Hepatocyte (in vitro differentiated cells): ENCODE results near the gene MAD1L1.

Source experiments
- CTCF ChIP-seq: fragments of 200-600 bp; sonication (generic); IDR thresholded peaks from 2 replicates; pipeline ENCODE4 v1.5.1; 2016; ENCODE audit warnings: antibody characterized with exemption, mild to moderate bottlenecking; ENCODE audit not compliant: poor library complexity
- EZH2phosphoT487 ChIP-seq: fragments of 200-600 bp; sonication (generic); IDR thresholded peaks from one replicate; pipeline ENCODE4 v1.6.1; 2018; ENCODE audit warnings: antibody characterized with exemption, mild to moderate bottlenecking, low read depth, moderate library complexity; ENCODE audit not compliant: unreplicated experiment, severe bottlenecking

- no peak for TF ChIP-seq CTCF
- TF ChIP-seq EZH2phosphoT487, result no peak
Measured at GRCh38 chr7:1979591-1980560, 252.9 kb downstream of the MAD1L1 start.
